Sigmoid colon (tissue), 7 donors: ENCODE results near the gene ZNF512. TPM values are rescaled to one million over a fixed set of nuclear protein-coding genes. Genes with fewer than 3 reads are reported as not detected.
A peak's percentile ranks its signal among the peaks of the same experiment; 100 is the strongest.

Experiments
- DNase-seq: peaks from one replicate; pipeline ENCODE4 v3.0.0-alpha.2; 2019
- H3K27ac ChIP-seq, 4 donors: fragments of 200-600 bp; sonication (generic); one replicate each; pipeline ENCODE4 v1.5.1; 2016 to 2019; ENCODE audit warnings: mild to moderate bottlenecking in 1 of 4
- H3K27me3 ChIP-seq, 3 donors: fragments of 200-600 bp; sonication (generic); one replicate each; pipeline ENCODE4 v1.5.1; 2019; ENCODE audit warnings: mild to moderate bottlenecking in 1 of 3
- H3K36me3 ChIP-seq, 4 donors: fragments of 200-600 bp; sonication (generic); one replicate each; pipeline ENCODE4 v1.5.1; 2016 to 2019
- H3K4me1 ChIP-seq, 4 donors: fragments of 200-600 bp; sonication (generic); one replicate each; pipeline ENCODE4 v1.5.1; 2017 to 2019
- H3K4me3 ChIP-seq, 4 donors: fragments of 200-600 bp; sonication (generic); one replicate each; pipeline ENCODE4 v1.5.1; 2017 to 2019; ENCODE audit warnings: mild to moderate bottlenecking in 2 of 4, moderate library complexity in 1 of 4
- H3K9me3 ChIP-seq, 4 donors: fragments of 200-600 bp in 3 of 4; sonication (generic) in 3 of 4; one replicate each; pipeline versions ENCODE4 v1.5.1 to v1.6.1; 2013 to 2019
- EP300 ChIP-seq, 4 donors: sonication (generic); formaldehyde crosslinking; IDR thresholded peaks; one replicate each; pipeline ENCODE4 v1.6.1; 2017; ENCODE audit warnings: antibody characterized with exemption in 4 of 4
- POLR2A ChIP-seq, 2 donors: fragments of 450-650 bp; IDR thresholded peaks; one replicate each; pipeline ENCODE4 v1.6.1; 2016; ENCODE audit warnings: antibody characterized with exemption in 2 of 2, mild to moderate bottlenecking in 2 of 2, moderate library complexity in 2 of 2
- POLR2AphosphoS5 ChIP-seq, 4 donors: sonication (generic); formaldehyde crosslinking; IDR thresholded peaks; one replicate each; pipeline ENCODE4 v1.6.1; 2017; ENCODE audit warnings: antibody characterized with exemption in 4 of 4
- WGBS, 2 donors: extraction: QIAGEN DNeasy Blood & Tissue Kit; methylation state at CpG; one replicate each; pipeline ENCODE4 v1.1.7; 2013; 5-methylcytosine and 5-hydroxymethylcytosine counted together
- intact Hi-C: fragments of 100-400 bp; cut with DNase I; formaldehyde crosslinking; loops from one replicate; pipeline ENCODE4 v1.15.1; 2023
- polyA plus RNA-seq, 3 donors: library from polyadenylated mRNA; stranded (reverse); fragments of 200-250 nt; gene quantifications; one replicate each; pipeline ENCODE4 v1.2.3, GENCODE V29; 2013
- total RNA-seq, 4 donors: library from RNA; depleted of rRNA; stranded (reverse); fragments of >200 nt; gene quantifications; one replicate each; pipeline ENCODE4 v1.1.0, GENCODE V29; 2016
- TF ChIP-seq, protein P1 (sequence below), 4 experiments: fragments of 450-650 bp in 3 of 4; fragments of 200-600 bp in 1 of 4; IDR thresholded peaks; one replicate each; pipeline ENCODE4 v1.5.1; 2016 to 2019; ENCODE audit warnings: antibody characterized with exemption in 4 of 4, mild to moderate bottlenecking in 3 of 4, moderate library complexity in 2 of 4
- donor health status: healthy with polysubstance abuse.
- donor health status: Bipolar disorder and iron deficiency.
- donor health status: healthy.

Gene ZNF512
- total and polyA plus RNA-seq, 7 donors: 3.9 to 44.3 (median 30.7) TPM

DNA sequence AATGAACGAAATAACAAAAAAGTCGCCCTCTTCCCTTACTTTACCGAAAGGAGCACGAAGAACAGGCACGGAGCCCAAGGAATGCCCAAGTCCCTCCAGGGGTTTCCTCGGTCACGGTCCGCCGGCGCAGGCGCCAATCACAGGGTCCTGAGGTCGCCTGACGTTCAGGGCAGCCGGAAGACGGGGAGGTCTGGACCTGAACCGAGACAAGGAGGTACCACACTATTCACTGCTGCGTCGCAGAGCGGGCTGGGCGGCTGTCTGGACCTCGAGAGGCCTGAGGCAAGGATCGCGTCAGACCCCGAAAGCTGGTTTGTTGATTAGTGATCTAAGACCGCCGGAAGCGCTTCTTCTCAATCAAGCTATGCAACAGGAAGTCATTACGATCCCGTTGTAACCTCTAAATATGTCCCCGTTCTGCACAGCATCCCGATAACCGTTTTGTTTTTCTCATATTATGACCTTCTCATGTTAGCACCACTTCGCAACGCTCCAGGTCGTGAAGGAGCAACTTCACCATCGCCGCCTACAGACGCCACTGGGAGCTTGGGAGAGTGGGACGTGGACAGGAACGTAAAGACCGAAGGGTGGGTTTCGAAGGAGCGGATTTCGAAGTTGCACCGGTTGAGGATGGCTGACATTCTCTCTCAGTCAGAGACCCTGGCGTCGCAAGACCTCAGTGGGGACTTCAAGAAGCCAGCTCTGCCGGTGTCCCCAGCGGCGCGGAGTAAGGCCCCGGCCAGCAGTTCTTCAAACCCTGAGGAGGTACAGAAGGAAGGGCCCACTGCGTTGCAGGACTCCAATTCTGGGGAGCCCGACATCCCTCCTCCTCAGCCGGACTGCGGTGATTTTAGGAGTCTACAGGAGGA, 80.7 kb downstream of the ZNF512 start, which contains the start of the genes SLC4A1AP and SUPT7L:
TSS of gene SLC4A1AP (plus strand) at position 605 of the 869 bp plus-strand sequence. CDS start at position 631, 26 bp downstream.
TSS of gene SUPT7L (minus strand) at position 330 of the 869 bp plus-strand sequence. CDS start 1,422 bp downstream, outside the sequence.
- peaks cover 3 to 50% (median 29%) of the 10 kb centered on the region in 4 donors for H3K36me3 ChIP-seq
- H3K27me3 ChIP-seq: no peaks in the 10 kb centered on the region
- intact Hi-C loops: no loop called here
- H3K4me1 ChIP-seq: peaks cover 0 to 37% (median 29%) of the 10 kb centered on the region in 4 donors
- TF ChIP-seq EP300 (IDR thresholded peaks at IDR 0.05) (peak in 1 of 4 donors; percentile 33), POLR2A (IDR thresholded peaks at IDR 0.05) (no peak), POLR2AphosphoS5 (IDR thresholded peaks at IDR 0.05) (peak; percentile 50 to 66 (median 63))
- TF ChIP-seq, protein P1, sequence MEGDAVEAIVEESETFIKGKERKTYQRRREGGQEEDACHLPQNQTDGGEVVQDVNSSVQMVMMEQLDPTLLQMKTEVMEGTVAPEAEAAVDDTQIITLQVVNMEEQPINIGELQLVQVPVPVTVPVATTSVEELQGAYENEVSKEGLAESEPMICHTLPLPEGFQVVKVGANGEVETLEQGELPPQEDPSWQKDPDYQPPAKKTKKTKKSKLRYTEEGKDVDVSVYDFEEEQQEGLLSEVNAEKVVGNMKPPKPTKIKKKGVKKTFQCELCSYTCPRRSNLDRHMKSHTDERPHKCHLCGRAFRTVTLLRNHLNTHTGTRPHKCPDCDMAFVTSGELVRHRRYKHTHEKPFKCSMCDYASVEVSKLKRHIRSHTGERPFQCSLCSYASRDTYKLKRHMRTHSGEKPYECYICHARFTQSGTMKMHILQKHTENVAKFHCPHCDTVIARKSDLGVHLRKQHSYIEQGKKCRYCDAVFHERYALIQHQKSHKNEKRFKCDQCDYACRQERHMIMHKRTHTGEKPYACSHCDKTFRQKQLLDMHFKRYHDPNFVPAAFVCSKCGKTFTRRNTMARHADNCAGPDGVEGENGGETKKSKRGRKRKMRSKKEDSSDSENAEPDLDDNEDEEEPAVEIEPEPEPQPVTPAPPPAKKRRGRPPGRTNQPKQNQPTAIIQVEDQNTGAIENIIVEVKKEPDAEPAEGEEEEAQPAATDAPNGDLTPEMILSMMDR (IDR thresholded peaks at IDR 0.05): no peak
- peak; percentile 78 for DNase-seq
- H3K27ac ChIP-seq: peak within 1 kb of the TSS; percentile 87 to 92 (median 91)
- H3K4me3 ChIP-seq: peak within 1 kb of the TSS; percentile 74 to 82 (median 76)
- no peaks in the 10 kb centered on the region for H3K9me3 ChIP-seq
- WGBS, 2 donors: 0% methylated on average over 56 of the region's 56 CpGs

DNA sequence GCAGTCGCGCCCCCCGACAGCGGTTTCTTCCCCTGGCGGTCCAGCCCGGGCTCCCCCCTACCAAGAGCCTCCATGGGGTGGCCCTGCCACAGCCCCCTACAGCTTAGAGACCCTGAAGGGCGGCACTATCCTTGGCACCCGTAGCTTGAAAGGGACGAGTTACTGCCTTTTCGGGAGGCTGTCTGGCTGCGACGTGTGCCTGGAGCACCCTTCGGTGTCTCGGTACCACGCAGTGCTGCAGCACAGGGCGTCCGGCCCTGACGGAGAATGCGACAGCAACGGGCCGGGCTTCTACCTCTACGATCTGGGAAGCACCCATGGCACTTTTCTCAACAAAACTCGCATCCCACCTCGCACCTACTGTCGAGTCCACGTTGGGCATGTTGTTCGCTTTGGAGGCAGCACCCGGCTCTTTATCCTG, 81.3 kb downstream of the ZNF512 start:
- Histone ChIP-seq H3K36me3 (peaks cover 9 to 50% (median 33%) of the 10 kb centered on the region in 4 donors), H3K27me3 (no peaks in the 10 kb centered on the region), H3K4me1 (peaks cover 0 to 37% (median 29%) of the 10 kb centered on the region in 4 donors), H3K9me3 (no peaks in the 10 kb centered on the region), H3K27ac (peak overlapping the region; percentile 87 to 92 (median 91)), H3K4me3 (peak overlapping the region; percentile 74 to 82 (median 76))
- TF ChIP-seq, protein P1 (IDR thresholded peaks at IDR 0.05): no peak
- TF ChIP-seq POLR2A (IDR thresholded peaks at IDR 0.05) (no peak), POLR2AphosphoS5 (IDR thresholded peaks at IDR 0.05) (no peak), EP300 (IDR thresholded peaks at IDR 0.05) (no peak)
- 3% methylated on average over 28 of the region's 28 CpGs for WGBS, 2 donors
- intact Hi-C loops: no loop called here
- no peak for DNase-seq

DNA sequence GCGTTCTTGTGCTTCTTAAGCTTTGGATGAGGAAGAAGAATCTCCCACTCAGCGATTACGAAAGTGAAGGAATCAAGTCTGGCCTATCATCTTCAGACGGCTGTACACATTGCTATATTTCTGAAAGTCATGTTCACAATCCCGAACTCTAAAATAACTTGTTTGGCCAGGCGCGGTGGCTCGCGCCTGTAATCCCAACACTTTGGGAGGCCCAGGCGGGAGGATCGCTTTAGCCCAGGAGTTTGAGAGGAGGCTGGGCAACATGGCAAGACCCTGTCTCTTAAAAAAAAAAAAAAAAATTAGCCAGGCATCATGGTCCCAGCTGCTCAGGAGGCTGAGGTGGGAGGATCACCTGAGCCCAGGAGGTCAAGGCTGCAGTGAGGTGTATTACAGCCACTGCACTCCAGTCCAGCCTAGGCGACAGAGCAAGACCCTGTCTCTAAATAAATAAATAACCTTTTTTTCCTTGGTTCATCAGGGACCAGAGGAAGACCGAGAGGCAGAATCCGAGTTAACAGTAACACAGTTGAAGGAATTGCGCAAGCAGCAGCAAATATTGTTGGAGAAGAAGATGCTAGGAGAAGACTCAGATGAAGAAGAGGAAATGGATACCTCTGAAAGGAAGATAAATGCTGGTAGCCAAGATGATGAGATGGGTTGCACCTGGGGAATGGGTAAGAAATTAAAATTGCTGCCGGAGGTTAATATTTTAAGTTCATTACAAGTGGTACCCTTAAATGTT, 82.0 kb downstream of the ZNF512 start:
- WGBS, 2 donors: 85 to 87% methylated on average over 16 of the region's 16 CpGs
- no peak for DNase-seq

DNA sequence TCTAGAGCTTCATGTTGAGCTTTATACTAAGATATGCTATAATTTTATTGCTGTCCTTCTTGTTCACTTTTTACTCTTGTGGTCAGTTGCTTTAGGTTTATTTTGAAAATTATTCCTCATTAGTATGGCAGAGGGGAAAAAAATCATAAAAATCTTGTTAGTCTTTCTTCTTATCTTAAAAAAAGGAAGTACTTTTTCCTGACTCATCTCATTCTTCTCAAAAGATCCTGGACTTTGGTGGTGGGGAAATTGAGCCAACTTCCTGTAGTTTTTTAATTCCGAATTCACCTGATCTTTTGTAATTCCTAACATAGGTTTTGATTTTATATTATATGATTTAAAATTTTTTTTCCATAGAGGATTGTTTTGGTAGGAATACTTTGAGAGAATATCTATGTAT, 84.6 kb downstream of the ZNF512 start:
- H3K27me3 ChIP-seq: no peaks in the 10 kb centered on the region
- no peak overlapping the region for H3K4me3 ChIP-seq
- 66 to 88% methylated on average over 1 of the region's 1 CpG for WGBS, 2 donors
- H3K36me3 ChIP-seq: peaks cover 12 to 61% (median 26%) of the 10 kb centered on the region in 4 donors
- H3K9me3 ChIP-seq: no peaks in the 10 kb centered on the region
- peaks cover 0 to 27% (median 24%) of the 10 kb centered on the region in 4 donors for H3K4me1 ChIP-seq
- H3K27ac ChIP-seq: no peak overlapping the region
- DNase-seq: no peak
- intact Hi-C loops: no loop called here
- TF ChIP-seq POLR2A (IDR thresholded peaks at IDR 0.05) (no peak), POLR2AphosphoS5 (IDR thresholded peaks at IDR 0.05) (no peak), EP300 (IDR thresholded peaks at IDR 0.05) (no peak)
- TF ChIP-seq, protein P1 (IDR thresholded peaks at IDR 0.05): no peak

More for the DNA sequence above, 82.0 kb downstream of the ZNF512 start:
- Histone ChIP-seq H3K27ac (peak overlapping the region in 1 of 4 donors; percentile 91), H3K4me1 (peaks cover 0 to 35% (median 29%) of the 10 kb centered on the region in 4 donors), H3K4me3 (peak overlapping the region; percentile 74 to 82 (median 76)), H3K36me3 (peaks cover 12 to 50% (median 34%) of the 10 kb centered on the region in 4 donors), H3K9me3 (no peaks in the 10 kb centered on the region), H3K27me3 (no peaks in the 10 kb centered on the region)
- TF ChIP-seq POLR2A (IDR thresholded peaks at IDR 0.05) (no peak), POLR2AphosphoS5 (IDR thresholded peaks at IDR 0.05) (no peak), EP300 (IDR thresholded peaks at IDR 0.05) (no peak)
- TF ChIP-seq, protein P1 (IDR thresholded peaks at IDR 0.05): no peak
- intact Hi-C loops: no loop called here
